NCI-H345 treated with DMSO at 0.1 percent for 48 hours (cell line): ENCODE data around the gene ZNF837.

Experiments
- DNase-seq: peaks from one replicate; lab custom pipeline; 2025; ENCODE audit not compliant: unreplicated experiment; lab: John Stamatoyannopoulos, UW

Gene ZNF837

GRCh38 chr19:58325311-58326022 lies 55.4 kb downstream of the ZNF837 start:
- no peak for DNase-seq

- DNase-seq = no peak
Observed at GRCh38 chr19:58319241-58319640, 61.6 kb downstream of the ZNF837 start.

- no peak for DNase-seq
Observed at GRCh38 chr19:58318297-58318696, 62.5 kb downstream of the ZNF837 start.
